Measurements from ENCODE around the gene TM2D3. TPM values are rescaled to one million over a fixed set of nuclear protein-coding genes. Genes with fewer than 3 reads are reported as not detected.

TM2D3 gene, protein sequence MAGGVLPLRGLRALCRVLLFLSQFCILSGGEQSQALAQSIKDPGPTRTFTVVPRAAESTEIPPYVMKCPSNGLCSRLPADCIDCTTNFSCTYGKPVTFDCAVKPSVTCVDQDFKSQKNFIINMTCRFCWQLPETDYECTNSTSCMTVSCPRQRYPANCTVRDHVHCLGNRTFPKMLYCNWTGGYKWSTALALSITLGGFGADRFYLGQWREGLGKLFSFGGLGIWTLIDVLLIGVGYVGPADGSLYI
- total RNA-seq = 36.6 TPM

DNA sequence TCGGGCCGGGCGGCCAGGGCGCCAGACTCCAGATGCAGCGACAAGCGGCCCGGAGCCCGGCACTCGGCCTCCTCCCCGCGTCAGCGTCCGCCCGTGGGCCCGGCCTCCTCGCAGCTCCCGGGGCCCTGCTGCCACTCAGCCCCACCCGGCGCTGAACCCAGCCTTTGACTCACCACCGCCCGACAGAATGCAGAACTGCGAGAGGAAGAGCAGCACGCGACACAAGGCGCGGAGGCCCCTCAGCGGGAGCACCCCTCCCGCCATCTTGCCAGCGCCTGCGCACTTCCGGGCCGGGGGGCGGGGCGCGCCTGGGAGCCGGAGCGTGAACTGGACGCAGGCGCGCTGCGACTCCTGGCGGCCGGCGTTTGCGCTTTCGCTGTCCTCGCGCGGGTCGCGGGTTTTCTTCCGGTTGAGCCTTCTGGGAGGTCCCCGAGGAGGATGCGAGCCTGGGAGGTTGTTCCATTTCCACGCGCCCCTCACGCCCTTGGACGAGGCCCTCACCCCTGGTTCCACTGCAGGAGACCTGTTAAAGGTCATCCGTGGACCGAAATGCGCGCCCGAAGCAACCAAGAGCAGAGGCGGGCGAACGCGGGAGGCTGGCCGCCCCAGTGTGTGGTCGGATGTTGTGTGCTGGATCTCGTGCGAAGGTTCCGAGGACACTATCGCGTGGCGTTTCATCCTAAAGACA lies at the start of gene TM2D3:
Gene TM2D3, minus strand, starts transcription at position 284 of the 688 bp plus-strand sequence. Its CDS starts 20 bp downstream, at position 264.
- peak; percentile 97 for DNase-seq

DNA sequence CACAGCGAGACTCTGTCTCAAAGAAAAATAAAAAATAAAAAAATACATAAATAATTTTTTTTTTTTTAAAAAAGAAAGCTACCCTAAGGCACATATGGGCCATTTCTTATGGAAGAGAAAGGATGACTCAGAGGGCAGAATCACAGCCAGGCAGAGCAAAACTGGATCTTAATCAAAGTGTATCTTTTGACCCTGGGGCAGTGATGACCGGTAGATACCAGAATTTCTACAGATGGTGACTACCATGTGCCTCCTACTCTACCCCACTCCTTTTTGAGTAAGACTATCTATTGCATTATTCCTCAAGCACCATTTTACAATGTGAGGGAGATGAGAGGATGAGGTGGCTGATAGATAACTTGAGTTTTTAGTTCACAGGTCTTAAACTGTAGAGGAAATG lies 46.1 kb upstream of the TM2D3 start:
- DNase-seq = no peak

DNA sequence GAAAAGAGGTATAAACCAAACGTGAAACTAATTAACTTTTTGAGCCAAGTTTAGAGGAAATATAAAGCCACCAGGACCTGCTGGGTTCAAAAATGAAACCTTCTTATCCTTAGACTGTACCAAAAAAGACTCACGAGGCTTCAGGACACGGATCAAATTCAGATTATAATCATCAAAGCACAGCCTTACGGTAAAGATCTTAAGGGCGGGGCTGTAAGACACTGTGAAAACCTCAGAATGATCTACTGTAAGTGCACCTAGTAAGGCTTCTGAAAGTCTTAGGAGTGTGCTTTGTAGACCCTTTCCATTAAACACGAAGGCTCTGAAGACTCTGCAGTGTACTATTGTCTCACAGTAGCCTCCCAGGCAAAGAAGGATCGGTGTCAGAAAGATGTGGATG lies 45.3 kb upstream of the TM2D3 start:
- no peak for DNase-seq

DNA sequence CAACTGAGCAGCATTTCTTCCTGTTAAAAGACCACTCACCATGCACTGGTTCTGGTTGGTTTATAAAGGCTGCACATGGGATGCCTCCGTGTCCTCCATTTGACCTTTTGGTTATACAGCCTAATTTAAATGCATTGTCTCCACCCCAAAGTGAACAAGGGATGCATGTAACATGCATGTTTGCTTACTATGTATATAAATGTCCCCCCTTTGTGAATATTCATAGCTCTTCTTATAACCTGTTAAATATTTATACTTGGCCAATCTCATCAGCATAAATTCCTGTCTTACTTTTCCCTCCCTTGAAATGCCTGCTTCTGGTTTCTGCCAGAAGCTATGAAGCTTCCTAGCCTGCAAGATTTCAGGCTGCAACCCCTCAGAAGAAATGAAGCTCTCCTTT lies 44.6 kb upstream of the TM2D3 start:
- DNase-seq = no peak

DNA sequence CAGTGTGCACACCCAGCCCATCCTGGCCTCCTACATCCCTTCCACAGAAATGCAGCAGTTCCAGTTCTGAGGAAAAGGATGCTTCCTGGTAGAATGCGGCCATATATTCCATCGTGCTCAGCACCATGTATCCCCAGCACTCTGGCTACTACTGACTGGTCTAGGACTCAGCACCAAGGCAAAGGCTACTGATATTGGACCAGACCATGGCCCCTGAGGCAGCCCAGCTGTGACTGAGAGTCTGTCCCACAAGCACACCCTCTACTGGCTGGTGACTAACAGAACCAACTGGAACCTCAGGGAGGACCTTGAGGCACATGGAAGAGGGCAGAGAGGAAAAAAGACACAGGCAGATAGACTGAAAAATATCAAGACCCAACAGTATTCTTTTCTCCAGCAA lies 42.1 kb upstream of the TM2D3 start:
- no peak for DNase-seq

DNA sequence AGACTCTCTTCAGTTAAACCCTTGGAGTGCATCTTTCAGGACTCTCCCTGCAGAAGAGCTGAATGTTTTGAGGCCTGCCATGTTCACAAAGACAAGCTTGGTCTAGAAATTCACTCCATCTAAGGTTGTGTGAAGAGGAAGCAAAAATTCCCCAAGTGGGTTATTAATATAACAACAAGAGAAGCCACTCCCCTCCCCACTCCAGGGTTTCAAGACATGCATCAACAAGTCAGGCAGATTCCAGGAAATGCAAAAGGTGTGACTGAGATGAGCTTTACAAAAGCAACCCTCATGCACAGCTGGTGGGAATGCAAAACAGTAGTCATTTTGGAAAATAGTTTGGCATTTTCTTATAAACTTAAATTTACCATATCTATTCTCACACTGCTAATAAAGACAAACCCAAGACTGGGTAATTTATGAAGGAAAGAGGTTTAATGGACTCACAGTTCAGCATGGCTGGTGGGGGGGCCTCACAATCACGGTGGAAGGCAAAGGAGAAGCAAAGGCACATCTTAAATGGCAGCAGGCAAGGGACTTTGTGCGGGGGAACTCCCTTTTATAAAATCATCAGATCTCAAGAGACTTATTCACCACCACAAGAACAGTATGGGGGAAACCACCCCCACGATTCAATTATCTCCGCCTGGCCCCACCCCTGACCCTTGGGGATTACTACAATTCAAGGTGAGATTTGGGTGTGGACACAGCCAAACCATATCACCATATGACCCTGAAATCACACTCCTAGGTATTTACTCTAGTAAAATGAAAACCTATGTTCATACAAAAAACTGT lies 40.8 kb upstream of the TM2D3 start:
- DNase-seq = no peak

DNA sequence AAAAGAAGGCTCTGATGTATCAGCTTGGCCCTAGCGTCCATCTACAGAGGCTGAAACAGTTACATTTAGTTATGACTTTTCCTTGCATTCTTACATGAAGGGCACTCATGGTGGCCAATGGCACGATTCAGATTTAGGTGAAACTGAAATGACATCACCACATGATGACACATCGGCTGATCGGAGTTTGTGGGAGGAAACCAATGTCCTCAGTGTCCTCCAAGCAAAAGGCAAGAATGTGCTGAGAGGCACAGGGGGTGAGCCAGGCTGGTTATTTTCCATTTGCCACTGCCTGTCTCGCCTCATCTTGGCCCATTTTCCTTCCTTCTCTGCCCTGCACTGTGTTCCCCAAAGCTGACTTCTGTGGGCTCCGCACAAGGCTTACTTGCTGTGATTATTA lies 37.7 kb upstream of the TM2D3 start:
- DNase-seq = no peak

DNA sequence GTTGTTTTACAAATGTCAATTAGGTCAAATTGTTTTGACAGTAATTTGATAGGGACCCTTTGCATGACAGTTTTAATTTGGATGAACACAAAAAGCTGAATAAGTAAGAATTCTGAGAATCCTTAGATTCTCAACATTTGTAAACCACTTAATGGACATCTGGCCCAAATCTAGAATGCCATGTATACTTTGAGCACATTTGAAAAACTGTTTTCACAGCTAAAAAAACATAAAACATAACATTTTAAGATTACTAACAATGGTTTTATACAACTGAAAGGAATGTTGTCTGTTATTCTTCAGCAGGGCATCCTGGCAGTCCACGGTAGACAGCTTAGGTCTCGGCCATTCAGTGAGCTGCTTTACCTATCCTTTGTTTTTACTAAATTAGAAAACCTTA lies 34.5 kb upstream of the TM2D3 start:
- no peak for DNase-seq

DNA sequence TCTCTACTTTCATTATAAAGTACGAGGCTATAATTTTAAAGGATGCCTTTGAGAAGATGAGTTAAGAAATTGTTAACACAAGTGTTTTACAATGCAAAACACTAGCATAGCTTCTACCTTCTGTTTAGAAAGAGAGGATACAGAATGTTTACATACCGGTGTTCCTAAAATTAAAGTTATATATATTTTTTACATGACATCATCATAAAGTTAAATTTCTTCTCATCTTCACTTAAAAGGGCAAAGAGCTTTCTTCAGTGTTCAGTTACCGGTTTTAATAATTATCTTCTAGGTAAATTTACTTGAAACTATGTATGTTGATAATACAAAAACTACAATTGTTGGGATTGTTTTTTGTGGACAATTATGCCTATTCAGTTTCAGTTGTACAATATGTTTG lies 32.7 kb upstream of the TM2D3 start:
- DNase-seq = no peak

DNA sequence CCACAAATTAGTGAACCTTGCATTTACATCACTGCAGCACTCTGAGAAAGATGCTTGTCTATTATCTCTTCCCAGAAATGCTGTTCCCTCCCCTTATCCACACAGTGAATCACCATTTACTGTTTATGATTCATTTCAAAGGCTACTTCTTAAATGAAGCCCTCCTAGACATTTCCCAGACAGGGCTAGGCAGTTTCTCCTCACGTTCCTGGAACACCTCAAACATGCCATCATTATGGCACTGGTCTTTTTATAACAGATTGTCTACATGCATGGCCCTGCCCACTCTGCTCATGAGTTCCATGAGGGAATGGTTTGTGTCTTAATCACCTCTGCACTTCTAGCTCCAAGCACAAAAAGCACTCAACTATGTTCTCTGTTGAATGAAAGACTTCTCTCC lies 32.2 kb upstream of the TM2D3 start:
- no peak for DNase-seq

DNA sequence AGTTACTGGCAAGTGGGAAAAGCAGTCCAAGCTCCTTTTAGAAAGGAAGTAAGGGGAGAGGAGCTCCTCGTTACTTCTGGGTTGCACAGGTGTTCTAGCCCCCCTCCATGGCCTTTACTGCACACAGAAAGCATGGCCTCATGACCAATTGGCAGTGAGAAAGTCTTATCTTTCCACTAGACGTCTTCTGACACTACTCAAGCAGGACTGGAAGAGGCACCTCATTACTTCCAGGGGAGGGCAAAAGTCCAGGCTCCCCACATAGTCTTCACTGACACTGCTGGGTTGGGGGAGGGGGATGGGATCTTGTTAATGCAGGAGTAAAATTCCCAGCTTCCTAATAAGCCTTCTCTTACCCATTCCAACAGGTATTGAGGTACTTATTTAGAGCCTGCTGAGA lies 27.6 kb upstream of the TM2D3 start:
- no peak for DNase-seq

DNA sequence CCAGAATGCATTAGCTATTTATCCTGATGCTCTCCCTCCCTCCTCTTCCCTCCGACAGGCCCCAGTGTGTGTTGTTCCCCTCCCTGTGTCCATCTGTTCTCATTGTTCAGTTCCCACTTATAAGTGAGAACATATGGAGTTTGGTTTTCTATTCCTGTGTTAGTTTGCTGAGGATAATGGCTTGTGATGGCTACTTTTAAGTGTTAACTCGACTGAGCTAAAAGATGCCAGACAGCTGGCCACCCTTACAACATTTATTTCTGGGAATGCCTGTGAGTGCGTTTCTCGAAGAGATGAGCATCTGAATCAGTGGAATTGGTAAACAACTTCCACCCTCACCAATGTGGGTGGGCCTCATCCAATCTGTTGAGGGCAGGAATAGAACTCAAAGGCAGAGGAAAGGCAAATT lies 24.7 kb upstream of the TM2D3 start:
- peak; percentile 63 for DNase-seq

DNA sequence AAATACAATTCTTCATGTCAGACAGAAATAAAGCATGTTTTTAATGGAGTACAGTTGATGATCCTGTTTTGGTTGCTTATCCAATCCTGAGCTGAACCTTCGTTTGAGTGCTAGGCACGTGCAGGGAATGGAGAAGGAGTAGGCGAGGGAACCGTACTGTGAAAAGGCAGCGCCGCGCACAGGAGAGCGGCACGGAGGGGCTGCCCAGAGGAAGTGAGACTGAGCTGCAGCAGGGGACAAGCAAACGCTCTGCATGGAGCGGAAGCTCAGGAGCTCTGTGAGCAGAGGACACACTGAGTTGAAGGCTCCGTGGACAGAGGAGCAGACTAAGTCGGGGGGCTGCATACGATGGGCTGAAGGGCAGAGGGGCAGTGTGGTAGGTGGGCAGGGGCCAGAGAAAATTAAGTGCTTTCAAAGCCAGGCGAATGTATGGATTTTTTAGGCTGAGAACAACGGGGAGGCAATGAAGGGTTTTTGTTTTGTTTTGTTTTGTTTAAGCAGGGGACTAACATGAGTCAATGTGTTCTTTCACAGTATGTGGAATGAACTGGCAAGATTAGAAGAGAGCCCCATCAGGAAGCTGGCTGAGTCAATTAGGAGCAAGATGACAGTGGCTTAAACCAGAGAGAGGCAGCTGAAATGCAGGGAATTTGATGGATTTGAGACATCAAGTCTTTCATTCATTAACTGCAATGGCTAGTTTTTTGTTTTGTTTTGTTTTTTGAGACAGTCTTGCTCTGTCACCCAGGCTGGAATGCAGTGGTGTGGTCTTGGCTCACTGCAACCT lies 23.8 kb upstream of the TM2D3 start:
- DNase-seq = no peak

DNA sequence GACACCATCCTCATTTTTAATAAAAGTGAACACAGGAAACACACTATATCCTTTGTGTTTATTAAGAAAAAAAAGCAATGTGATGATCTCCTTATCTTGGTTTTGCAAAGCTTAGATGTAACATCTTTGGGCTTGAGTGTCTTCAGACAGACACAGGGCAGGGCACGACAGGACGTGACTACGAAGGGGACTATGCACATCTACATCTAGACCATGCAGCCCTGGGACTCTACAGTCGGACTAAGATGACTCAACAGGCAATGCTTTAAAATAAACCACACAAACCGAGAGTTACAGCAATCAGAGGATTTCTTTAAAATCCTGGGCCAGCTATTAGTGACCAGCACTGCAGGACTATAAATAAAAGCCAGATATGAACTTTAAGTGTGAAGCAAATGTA lies 22.8 kb upstream of the TM2D3 start:
- no peak for DNase-seq

DNA sequence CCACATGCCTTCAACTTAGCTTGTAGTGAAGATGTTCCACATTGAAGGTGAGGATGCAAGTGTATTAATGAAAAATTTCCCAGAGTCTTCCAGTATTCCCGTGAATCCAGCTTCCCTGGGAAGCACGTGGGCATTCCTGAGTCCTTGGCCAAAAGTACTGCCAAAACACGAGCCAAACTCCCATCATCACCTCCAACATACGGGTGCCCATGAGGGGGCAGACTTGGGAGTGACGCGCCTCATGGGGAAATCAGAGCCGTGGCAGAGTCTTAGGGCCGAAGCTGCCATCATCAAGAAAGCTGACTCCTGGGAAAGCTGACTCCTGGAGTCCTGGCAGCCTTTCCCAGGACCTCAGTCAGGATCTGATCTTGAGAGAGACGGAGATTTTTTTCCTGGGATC lies 20.1 kb upstream of the TM2D3 start:
- no peak for DNase-seq

DNA sequence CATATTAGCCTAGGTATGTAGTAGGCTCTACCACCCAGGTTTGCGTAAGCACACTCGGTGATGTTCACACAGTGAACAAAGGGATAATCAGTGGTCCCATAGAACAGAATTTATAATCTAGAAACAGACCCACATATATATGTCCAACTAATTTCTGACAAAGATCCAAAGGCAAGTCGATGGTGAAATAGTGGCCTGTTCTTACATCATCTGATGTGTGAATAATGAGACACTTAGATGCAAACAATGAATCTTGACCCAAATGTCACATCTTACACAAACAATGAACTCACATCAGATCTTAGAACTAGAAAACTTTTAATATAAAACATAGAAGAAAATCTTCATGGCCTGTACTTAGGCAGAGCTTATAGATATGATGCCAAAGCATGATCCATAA lies 17.6 kb upstream of the TM2D3 start:
- no peak for DNase-seq

DNA sequence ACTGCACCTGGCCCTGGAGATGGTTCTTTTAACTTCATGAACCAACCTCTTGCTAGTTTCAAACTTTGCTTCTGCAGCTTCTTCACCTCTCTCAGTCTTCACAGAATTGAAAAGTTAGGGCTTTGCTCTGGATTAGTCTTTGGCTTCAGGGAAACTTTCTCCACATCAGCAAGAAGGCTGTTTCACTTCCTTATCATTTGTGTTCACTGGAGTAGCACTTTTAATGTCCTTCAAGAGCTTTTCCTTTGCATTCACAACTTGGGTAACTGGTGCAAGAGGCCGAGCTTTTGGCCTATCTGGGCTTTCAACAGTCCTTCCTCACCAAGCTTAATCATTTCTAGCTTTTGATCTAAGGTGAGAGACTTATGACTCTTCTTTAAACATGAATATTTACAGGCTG lies 15.7 kb upstream of the TM2D3 start:
- no peak for DNase-seq

DNA sequence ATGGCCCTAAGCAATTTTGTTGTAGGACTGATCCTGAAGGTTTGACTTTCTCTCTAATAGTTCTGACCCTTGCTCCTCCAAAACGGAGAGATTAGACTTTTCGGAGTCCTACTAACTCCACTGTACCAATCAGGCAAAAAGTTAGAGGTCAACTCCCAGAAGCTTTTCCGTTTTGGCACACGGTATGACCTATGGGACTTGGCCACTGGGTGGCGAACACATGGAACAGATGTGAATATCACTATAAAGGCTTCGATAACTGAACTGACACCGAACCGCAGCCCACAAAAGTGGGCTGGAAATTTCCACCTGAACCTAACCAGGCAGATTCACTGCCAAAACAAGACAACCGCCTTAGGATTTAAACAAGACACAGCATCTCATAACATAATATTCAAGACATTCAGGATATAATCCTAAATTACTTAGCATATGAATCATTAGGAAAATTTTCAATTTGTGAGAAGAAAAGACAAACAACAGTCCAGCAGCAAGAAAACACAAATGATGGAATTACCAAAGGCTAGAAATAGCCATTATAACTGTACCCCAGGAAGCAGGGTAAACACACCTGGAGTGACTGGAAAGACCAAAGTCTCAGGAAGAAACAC lies 12.2 kb upstream of the TM2D3 start:
- DNase-seq = no peak

DNA sequence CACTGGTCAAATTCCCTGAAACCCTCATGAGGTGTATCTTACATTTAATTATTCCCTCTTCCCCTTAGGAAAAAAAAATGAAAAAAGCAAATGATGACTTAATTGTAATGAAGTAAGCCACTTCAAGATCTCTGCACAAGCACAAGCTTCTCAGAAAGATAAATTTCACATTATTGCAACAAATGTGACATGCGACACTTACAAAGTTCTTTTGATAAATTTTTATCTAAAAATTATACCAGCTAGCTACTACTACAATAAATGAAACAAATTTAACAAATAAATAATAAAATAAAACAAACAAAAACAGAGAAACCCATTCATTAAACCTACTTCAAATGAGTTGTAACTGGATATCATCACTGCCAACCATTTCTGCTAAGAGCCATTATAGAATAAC lies 10.0 kb upstream of the TM2D3 start:
- no peak for DNase-seq

DNA sequence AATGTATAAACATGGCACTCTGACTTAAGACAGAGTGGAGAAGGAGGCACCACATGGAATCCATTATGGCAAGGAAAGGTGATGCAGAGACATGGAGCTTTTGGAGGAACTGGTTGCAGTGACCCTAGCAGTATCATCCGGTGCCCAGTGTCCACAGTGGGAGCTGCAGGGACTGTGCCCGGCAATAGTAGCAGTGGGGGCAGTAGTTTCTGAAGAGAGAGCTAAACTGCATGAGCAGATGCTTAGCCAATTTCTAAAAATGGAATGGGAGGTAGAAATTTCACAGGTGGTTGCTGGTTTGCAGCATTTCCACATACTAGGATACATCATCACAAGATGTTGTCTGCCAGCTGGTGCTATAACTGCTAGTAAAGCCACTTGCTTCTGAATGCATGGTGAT lies 7.8 kb upstream of the TM2D3 start:
- no peak for DNase-seq

DNA sequence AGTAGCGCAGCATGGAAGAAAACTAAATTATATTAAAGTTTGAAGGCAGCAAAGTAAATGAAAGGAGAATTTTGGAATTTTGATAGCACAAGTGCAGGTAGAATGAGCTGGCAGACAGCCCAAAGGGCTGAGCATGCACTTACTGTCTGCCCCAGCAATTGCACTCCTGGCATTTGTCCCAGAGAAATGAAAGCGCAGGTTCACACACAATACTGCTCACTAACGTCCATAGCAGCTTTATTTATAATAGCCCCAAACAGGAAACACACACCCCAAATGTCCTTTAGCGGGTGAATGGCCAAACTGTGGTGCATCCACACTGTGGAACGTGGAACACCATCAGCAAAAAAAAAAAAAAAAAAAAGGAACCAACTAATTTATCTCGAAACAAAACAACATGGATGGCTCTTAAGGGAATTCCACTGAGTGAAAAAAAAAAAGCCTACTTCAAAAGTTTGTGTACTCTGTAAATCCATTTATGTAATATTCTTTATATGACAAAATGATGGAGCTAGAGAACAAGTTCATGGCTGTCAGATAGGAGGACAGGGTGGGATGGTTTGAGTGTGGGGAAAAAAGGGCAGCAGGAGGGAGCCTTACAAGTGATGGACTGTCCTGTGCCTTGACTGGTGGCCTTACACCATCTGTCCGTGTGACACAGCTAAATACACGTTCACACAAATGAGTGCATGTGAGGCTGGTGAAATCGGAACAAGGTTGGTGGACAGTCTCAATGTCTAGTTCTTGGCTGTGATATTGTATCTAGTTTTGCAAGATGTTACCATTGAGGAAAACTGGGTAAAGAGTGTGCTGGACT lies 6.0 kb upstream of the TM2D3 start:
- DNase-seq = no peak
